ENCODE results near the gene OTUD5.
"Not testable (repeated sequence)": the region's sequence is repeated elsewhere in the genome, so short reads cannot be mapped to it uniquely, and the experiment has no call there.

OTUD5 gene

GRCh38 chrX:48890296-48890925 lies 67.0 kb downstream of the OTUD5 start:
- no peak for DNase-seq (ENCODE audit: low spot score)

DNA sequence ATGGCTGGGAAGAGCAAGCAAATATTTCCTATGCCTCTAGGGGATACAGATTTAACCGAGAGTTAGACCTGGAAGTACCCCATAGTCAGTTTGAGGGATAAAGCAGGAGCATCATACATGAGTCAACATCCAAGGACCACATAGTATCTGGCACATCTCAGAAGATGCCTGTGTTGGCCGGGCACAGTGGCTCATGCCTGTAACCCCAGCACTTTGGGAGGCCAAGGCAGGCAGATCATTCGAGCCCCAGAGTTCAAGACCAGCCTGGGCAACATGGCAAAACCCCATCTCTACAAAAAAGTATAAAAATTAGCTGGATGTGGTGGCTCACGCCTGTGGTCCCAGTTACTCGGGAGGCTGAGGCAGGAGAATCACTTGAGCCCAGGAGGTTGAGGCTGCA lies 70.8 kb downstream of the OTUD5 start:
- not testable (repeated sequence) for DNase-seq (ENCODE audit: low spot score)

DNA sequence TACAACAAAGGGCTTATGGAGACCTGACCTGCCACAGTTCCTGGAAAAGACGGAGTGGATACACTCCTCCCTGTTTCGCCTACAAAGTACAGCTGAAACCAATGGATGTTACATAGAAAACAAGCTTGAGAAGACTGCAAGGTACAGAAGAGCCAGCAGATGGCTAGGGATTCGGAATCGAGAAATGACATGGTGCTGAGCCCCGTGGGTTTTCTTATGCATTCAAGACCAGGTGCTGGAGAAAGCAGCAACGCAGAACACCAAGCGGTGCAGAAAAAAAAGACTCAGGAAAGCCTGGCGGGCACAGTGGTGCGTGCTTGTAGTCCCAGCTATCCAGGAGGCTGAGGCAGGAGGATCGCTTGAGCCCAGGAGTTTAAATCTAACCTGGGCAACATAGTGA lies 73.7 kb downstream of the OTUD5 start:
- no peak for DNase-seq (ENCODE audit: low spot score)

DNA sequence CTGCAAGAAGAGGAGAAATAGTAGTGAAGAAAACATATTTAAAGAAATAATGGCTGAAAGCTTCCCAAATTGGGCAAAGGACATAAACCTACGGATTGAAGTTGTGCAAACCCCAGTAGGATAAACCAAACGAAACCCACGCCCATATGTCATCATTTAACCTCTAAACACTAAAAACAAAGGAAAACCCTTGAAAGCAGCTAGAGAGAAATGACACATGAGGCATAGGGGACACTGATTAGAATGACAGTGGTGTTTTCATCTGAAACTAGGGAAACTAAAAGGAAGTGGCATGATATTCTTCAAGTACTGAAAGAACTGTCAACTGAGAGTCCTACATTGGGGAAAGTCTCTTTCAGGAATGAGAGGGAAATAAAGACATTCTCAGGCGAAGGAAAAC lies 80.5 kb downstream of the OTUD5 start:
- not testable (repeated sequence) for DNase-seq (ENCODE audit: low spot score)

All from NAMALWA (cell line).